GM18499 (cell line): ENCODE results near the gene LIN7A.

Experiments
- ATAC-seq: cut with Tn5 transposase; IDR thresholded peaks from one replicate; pipeline ENCODE4 v1.9.1; 2021; ENCODE audit warnings: moderate number of reproducible peaks; ENCODE audit not compliant: insufficient read depth, unreplicated experiment

The LIN7A gene

GRCh38 chr12:80937391-80938238 is at the start of gene LIN7A:
LIN7A (minus strand) TSS chr12:80937934; CDS start chr12:80937722, 212 bp downstream.
- ATAC-seq = no peak

- ATAC-seq = no peak
Measured at GRCh38 chr12:80986224-80986623, 48.5 kb upstream of the LIN7A start.

- no peak for ATAC-seq
Measured at GRCh38 chr12:80979816-80980215, 42.1 kb upstream of the LIN7A start.

- no peak for ATAC-seq
Measured at GRCh38 chr12:80979251-80979650, 41.5 kb upstream of the LIN7A start.

- no peak for ATAC-seq
Measured at GRCh38 chr12:80977346-80977745, 39.6 kb upstream of the LIN7A start.

GRCh38 chr12:80968326-80968725 is 30.6 kb upstream of the LIN7A start:
- ATAC-seq = no peak

GRCh38 chr12:80967565-80967964 is 29.8 kb upstream of the LIN7A start:
- ATAC-seq = no peak

GRCh38 chr12:80966001-80966400 is 28.3 kb upstream of the LIN7A start:
- no peak for ATAC-seq

GRCh38 chr12:80958162-80958561 is 20.4 kb upstream of the LIN7A start:
- ATAC-seq = no peak

GRCh38 chr12:80954857-80955520 is 17.3 kb upstream of the LIN7A start:
- no peak for ATAC-seq

- ATAC-seq = no peak
Measured at GRCh38 chr12:80952443-80952842, 14.7 kb upstream of the LIN7A start.

- ATAC-seq = no peak
Measured at GRCh38 chr12:80946591-80946990, 8.9 kb upstream of the LIN7A start.

GRCh38 chr12:80943338-80943737 is 5.6 kb upstream of the LIN7A start:
- ATAC-seq = no peak

- ATAC-seq = no peak
Measured at GRCh38 chr12:80941916-80942315, 4.2 kb upstream of the LIN7A start.

- no peak for ATAC-seq
Measured at GRCh38 chr12:80939231-80939950, 1.7 kb upstream of the LIN7A start.

- ATAC-seq = no peak
Measured at GRCh38 chr12:80938397-80938796, 663 bp upstream of the LIN7A start.

GRCh38 chr12:80936642-80937390 is 918 bp downstream of the LIN7A start:
- ATAC-seq = no peak

- no peak for ATAC-seq
Measured at GRCh38 chr12:80936353-80936641, 1.4 kb downstream of the LIN7A start.

GRCh38 chr12:80935111-80935510 is 2.6 kb downstream of the LIN7A start:
- ATAC-seq = no peak

- no peak for ATAC-seq
Measured at GRCh38 chr12:80925983-80926382, 11.8 kb downstream of the LIN7A start.

GRCh38 chr12:80925237-80925636 is 12.5 kb downstream of the LIN7A start:
- ATAC-seq = no peak
